ENCODE data around the gene SIT1. TPM values are rescaled to one million over a fixed set of nuclear protein-coding genes. Genes with fewer than 3 reads are reported as not detected.
"Not testable (repeated sequence)": the region's sequence is repeated elsewhere in the genome, so short reads cannot be mapped to it uniquely, and the experiment has no call there.

Gene SIT1
- total RNA-seq, 1 experiment from 2014 or later = not detected

DNA sequence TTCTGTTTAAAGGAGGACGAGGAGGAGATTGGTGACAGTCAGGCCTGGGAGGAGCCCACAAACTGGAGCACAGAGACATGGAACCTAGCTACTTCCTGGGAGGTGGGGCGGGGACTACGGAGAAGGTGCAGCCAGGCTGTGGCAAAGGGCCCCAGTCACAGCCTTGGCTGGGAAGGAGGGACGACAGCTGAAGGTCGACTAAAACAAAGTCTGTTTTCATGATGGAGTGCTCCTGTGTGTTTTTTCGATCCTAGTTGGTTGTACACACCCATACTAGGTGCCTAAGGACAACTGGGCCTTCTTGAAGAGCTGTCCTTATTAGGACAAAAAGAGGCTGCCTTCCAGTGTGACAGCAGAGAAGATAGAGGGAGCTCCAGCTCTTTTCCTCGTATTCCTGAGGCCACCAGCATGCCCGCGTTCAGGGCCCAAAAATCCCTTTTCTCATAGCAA is 10.3 kb upstream of the SIT1 start:
- DNase-seq (ENCODE audit: low read depth) = no peak

DNA sequence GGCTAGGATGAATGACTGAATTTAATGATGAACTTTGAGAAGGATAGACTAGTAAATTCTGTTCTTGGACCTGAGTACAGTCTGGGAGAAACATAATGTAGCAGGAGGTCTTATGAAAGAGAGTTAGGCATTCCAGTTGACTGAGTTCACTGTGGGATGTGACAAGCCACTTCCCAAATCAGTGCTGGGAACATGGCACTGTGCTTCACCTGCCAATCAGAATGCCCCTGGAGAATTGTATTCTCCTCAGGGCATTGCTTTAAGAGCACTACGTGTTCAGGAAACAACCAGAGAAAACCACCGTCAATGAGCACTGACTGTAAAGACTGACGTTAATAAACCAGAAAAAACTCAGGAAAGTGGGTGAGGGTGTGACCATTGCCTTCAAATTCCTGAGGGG is 8.6 kb upstream of the SIT1 start:
- DNase-seq (ENCODE audit: low read depth) = peak; percentile 62

DNA sequence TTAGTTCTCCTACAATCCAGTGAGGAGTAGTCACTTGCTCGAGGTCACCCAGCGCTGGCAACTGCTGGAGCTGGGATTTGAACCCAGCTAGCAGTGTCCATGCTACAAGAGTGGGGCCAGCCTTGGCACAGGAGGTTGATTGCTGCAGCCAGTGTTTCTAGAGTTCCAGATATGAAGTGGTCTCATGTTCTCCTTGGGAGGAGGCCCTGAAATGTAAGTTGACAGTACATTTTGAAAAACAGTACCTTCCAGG is 8.2 kb upstream of the SIT1 start:
- peak; percentile 62 for DNase-seq (ENCODE audit: low read depth)

DNA sequence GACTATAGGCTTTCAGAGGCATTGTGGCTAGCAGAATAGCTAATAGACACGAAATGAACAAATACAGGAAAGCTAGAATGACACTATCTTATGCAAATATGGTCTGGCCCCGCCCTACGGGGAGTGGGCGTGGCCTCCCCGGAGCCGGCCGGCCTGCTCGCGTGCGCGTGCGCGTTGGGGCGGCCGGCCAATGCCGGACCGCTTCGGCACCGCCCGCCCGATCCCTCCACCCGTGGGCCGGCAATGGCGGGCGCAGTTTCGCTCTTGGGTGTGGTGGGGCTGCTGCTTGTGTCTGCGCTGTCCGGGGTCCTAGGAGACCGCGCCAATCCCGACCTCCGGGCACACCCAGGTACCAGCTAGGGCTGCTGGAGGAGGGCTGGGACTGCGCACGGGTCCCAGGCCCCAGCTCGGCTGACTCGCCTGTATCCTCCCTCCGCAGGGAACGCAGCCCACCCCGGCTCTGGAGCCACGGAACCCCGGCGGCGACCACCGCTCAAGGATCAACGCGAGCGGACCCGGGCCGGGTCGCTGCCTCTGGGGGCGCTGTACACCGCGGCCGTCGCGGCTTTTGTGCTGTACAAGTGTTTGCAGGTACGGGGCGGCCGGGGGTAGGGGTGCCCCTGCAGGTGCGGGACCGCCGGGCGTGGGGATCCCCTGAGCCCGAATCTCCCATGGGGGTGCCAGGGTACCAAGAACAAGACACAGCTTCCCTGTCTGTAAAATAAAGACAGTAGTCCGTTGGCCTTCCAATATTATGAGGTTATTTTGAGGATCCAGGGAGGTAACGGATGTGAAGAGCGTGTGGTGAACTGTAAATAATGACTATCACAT is 7.6 kb upstream of the SIT1 start, which contains the start of gene CCDC107:
Gene CCDC107 (plus strand): TSS at position 156 of the 831 bp plus-strand sequence. CDS start 88 bp downstream, at position 244.
- DNase-seq (ENCODE audit: low read depth) = peak; percentile 75

DNA sequence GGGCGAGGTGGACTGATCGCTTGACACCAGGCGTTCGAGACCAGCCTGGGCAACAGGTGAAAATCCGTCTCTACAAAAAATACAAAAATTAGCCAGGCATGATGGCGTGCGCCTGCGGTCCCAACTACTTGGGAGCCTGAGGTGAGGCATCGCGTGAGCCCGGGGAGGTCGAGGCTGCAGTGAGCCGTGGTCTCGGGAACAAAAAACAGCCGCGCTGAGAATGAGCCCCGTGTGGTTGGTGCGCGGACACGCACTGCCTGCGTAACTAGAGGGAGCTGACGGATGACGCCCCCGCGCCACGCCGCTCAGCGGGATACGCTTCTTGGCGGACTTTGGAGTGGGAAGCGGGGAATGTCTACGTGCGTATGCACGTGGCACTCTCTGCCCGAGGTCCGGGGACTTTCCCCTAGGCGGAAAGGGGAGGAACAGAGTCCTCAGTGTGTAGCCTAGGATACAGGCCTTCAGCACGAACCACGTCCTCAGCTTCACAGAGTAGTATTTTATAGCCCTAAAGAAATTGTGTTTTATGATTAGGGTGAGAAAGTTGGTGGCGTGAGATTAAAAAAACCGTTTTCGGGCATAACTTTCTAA is 6.9 kb upstream of the SIT1 start, which contains the start of gene RMRP:
Gene RMRP (minus strand): TSS at position 474 of the 591 bp plus-strand sequence.
- DNase-seq (ENCODE audit: low read depth) = peak; percentile 99

DNA sequence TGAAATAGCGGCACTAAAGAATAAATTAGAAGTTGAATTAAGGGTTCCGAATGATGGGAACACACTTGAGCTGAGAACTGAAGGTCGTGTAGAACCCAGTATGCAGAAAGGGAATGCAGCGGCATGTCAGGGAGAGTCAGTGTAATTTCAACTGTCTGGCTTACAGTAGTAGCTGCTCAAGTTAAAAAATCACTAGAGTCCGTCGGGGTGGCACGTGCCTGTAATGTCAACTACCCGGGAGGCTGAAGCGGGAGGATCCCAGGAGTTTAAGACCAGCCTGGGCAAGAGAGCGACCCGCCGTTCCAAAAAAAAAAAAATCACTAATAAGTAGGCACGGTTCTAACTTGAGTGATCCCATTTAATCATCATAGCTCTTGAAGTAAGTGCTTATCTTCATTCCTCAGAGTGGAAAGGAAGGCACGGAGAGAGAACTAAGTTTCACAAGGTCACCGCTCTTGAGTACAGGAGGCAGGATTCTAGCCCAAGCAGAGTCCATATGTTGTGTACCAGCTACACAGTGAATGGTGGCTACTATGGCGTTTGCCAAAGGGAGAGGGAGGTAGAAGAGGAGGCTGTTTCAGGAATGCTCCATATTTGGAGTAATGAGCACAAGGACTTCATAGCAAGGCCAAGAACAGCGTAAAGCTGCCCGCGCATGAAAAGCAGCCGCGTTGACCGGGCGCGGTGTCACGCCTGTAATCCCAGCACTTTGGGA is 6.3 kb upstream of the SIT1 start:
- no peak for DNase-seq (ENCODE audit: low read depth)

DNA sequence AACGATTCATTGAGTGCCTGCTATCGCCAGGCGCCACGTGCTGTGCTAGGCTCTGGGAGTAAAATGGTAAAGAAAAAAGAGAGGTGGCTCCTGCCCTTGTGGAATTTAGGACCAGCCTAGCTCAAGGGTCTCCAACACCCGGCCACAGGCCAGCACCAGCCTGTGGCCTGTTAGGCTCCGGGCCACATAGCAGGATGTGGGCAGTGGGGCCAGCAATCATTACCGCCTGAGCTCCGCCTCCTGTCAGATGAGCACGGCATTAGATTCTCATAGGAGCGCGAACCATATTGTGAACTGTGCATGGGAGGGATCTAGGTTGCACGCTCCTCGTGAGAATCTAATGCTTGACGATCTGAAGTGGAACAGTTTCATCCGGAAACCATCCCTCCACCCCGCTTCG is 5.6 kb upstream of the SIT1 start:
- DNase-seq (ENCODE audit: low read depth) = no peak

DNA sequence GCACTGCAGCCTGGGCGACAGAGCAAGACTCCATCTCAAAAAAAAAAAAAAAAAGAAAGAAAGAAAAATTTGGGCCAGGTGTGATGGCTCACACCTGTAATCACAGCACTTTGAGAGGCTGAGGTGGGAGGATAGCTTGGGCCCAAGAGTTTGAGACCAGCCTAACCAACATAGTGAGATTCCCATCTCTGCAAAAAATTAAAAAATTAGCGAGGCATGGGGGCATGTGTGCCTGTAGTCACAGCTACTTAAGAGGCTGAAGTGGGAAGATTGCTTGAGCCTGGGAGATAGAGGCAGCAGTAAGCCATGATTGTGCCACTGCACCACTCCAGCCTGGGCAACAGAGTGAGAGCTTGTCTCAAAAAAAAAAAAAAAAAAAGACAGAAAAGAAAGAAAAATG is 2.9 kb upstream of the SIT1 start:
- no peak for DNase-seq (ENCODE audit: low read depth)

DNA sequence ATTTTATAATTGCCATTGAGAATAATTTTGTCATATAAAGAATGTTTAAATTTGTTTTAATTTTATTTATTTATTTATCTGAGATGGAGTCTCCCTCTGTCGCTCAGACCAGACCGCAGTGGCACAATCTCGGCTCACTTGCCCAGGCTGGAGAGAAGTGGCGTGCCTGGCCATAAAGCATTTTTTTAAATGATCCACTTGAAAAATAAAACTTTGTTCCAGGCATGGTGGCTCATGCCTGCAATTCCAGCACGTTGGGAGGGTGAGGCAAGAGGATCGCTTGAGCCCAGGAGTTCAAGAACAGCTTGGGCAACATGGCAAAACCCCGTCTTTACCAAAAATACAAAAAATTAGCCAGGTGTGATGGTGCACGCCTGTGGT is 2.1 kb upstream of the SIT1 start:
- no peak for DNase-seq (ENCODE audit: low read depth)

DNA sequence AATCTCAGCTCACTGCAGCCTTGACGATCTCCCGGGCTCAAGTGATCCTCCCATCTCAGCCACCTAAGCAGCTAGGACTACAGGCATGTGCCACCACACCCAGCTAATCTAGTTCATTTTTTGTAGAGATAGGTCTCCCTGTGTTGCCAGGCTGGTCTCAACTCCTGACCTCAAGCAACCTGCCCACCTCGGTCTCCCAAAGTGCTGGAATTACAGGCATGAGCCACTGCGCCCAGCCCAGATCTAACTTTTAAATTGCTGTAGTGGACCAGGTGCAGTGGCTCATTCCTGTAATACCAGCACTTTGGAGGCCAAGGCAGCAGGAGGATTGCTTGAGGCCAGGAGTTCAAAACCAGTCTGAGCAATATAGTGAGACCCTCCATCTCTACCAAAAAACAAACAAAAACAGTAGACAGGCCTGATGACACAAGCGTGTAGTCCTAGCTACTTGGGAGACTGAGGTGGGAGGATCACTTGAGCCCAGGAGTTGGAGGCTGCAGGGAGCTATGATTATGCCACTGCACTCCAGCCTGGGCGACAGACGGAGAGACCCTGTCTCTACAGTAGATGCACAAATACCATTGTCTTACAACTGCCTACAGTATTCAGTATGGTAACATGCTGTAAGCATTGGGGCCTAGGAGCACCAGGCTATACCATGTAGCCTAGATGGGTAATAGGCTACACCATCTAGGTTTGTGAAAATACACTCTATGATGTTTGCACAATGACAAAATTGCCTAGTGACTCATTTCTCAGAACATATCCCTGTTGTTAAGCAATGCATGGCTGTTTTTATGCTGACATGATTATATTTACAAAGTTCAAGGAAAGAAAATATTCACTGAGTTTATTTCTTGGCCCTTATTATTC is 1.5 kb upstream of the SIT1 start:
- peak; percentile 36 for DNase-seq (ENCODE audit: low read depth)

DNA sequence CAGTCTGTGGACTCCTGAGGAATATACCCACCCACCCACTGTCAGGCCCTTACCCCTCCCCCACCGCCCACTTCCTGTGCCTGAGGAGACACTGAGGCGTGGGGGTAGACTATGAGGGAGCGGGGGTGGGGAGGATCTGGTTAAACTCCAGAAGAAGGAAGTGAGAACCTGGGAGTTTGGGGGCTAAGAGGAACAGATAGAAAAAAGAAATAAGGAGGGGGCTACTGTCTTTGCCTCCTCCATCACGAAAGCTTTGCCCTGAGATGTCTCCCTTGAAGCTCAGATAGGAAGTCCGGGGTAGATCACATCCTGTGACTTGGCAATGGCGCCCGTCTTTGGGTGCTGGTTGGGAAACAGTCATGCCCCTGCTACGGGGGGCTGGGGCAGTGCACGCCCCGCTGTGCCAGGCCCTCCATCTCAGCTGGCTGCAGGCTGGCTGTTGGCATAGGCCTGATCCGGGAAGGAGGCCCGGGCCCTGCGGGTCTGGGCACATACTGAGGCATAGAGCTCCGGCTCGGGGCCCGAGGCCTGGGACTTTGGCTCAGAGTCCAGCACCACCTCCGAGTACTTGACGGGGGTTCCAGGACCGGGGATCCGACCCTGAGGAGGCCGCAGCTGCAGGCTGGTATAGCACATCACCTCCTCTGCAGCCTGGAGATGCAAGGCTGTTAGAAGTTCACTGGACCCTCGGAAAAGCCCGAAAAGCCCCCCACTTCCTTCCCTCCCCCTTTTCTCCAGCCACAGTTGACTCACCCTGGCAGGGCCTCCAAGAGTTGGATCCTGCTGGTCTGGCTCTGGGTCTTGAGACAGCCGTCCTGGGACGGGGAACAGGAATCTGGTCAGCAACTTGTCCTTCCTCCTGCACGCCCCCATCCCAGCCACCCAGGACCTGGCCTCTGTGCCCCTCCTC is 1.0 kb downstream of the SIT1 start:
- no peak for DNase-seq (ENCODE audit: low read depth)

DNA sequence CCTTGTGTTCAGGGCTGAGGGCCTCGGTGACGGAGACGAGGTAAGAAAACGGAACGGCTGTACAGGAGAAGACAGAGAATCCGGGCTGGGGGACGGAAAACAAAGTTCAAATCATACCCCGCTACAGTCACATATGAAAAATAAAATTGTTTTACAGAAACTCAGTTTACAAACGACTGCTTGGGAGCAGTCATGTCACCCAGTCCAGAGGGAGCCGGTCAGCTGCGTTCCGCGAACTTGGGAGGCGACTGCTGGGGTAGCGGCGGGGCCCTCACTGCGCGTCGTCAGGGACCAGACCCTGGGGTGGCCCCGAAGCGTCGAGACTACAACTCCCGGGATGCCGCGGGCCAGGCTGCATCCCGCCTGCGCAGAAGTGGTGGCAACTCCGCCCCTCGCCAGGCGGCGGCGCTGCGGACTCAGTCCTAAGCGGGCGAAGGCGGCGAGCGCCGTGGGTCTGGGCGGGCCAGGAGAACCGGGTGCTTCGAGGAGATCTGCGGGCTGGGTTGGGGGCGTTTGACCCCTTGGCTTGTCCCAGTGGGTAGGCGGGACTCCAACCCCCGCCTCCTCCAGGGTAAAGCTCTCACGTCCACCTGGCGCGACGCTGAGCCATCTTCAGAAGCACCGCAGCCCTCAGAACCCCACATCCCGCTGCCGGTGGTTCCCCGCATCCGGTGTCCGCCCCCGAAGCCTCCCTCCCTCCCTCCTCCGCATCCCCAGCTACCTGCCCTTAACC is 4.0 kb downstream of the SIT1 start:
- peak; percentile 84 for DNase-seq (ENCODE audit: low read depth)

DNA sequence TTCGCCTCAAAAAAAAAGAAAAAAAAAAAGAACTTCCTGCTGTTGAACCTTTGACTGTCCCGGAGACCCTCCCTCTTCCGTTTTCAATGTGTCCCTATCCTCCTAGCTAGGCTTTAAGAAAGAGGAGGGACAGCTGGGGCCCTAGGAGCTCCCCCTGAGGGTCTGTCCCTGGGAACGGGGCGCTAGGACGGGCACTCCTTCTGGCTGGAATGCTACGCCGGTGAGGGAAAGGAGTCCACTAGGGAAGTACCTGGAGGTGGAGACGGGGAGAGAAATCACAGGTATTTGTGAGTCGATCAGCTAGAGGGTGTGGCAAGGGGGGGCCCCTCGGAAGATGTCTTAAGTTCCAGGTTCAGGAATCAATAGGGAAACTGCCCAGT is 4.6 kb downstream of the SIT1 start:
- DNase-seq (ENCODE audit: low read depth) = no peak

DNA sequence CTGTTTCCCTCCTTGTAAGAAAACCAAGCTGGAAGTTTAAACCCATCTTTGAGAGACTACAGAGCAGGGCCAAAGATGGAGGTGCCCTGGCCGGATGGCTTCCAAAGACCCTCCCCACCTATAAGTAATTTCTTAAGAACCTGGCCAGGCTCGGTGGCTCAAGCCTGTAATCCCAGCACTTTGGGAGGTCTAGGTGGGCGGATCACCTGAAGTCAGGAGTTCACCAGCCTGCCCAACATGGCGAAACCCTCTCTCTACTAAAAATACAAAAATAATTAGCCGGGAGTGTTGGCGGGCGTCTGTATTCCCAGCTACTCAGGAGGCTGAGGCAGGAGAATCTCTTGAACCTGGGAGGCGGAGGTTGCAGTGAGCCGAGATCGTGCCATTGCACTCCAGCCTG is 5.0 kb downstream of the SIT1 start:
- DNase-seq (ENCODE audit: low read depth) = not testable (repeated sequence)

DNA sequence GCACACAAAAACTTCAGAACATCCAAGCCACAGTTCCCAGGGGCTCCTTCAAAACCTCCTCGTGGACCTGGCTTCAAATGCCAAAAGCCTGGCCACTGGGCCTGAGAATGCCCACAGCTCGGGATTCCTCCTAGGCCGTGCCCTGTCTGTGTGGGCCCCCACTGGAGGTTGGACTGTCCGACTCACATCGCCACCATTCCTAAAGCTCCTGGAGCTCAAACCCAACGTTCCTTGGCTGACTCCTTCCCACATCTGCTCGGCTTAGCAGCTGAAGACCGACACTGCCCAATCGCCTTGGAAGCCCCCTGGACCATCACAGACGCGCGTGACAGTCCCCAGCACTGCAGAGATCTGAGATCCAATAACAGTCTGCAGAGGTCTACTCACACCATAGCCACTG is 7.7 kb downstream of the SIT1 start:
- no peak for DNase-seq (ENCODE audit: low read depth)

DNA sequence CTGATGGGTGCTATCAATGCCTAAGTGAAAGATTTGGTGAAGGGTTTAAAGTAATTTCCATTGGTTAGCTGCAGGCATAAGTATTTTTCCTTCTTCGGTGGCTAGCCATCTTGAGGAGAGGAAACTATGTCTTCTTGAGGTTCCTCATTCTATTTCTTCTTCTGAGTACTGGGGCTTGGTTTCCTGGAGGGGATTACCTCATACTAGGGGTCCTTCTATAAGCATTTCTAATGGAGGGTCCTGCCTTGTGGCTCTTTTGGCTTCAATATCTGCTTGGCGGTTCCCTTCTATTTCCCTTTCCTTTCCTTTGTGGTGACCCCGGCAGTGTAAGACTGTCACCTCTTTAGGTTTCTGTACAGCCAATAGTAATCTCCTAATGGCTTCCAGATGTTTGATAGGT is 9.3 kb downstream of the SIT1 start:
- not testable (repeated sequence) for DNase-seq (ENCODE audit: low read depth)

DNA sequence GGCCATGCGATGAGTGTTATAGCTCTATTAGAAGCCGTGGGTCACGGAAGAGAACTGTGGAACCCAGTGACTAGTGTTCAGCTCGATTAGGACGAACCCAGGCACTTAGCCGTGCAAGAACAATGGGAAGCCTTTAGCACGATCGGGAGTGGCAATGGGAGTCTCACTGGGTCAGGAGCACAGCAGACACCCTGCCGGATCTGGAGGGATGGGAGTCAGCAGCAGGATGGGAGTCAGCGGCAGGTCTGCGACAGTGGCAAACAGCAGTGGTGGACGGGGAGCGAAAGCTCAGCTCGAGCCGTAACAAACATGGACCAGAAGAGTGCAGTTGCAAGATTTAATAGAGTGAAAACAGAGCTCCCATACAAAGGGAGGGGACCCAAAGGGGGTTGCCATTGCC is 10.3 kb downstream of the SIT1 start:
- not testable (repeated sequence) for DNase-seq (ENCODE audit: low read depth)

DNA sequence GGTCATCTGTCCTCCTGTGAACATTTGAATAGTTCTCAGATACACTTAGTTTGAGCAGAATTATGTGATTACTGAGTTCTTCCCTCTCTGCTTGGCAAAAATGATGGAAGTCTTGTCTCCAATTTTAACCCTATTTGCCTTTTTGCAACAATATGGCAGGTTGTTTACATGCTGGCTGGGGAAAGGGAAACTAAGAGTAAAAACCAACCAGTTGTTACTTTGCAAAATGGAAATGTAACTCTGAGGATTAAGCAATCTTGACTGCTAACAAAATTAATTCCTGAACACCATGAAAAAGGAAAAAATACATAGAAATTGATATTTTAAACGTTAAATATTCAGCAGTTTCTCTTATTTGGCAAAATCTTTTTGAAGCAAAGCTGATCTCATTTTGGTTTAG is 11.1 kb downstream of the SIT1 start:
- DNase-seq (ENCODE audit: low read depth) = no peak

DNA sequence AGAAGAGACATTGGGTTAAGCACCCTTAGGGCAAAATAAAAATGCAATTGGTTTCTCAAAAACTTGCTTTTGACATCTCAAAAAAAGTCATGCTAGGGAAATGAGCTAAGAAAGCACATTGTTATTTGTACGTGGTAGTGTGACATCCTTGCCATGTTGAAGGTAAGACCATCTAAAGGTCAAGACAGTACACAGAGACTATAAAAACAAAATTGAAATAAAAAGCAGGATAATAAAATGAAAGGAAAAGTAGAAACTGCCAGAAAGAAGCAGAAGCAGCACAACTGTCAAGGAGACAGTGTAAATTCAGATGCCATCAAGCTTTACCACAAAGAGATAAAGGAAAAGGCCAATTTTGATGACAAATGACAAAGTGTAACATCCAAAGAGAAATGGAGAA is 11.5 kb downstream of the SIT1 start:
- DNase-seq (ENCODE audit: low read depth) = not testable (repeated sequence)

DNA sequence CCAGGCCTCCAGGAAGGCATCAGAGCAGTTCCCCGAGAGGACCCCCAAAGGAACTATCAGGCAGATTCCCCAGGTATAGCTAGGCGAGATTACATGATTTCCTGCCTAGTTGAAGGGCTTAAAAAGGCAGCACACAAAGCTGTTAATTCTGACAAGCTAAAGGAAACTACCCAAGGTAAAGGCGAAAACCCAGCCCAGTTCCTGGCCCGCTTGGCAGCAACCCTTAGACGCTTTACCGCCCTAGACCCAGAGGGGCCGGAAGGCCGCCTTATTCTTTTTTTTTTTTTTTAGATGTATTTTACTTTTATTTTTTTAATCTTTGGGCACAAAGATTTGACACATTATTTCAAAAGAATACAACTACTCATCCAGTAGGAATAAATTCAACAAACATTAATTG is 12.0 kb downstream of the SIT1 start:
- not testable (repeated sequence) for DNase-seq (ENCODE audit: low read depth)
